Activated T-helper 9 cell treated with anti-CD3 and anti-CD28 coated beads, Interleukin-2, amount 50 U/mL, for 16 hours (primary cell): ENCODE results near the gene MYLK4.

ENCODE experiments used
- DNase-seq: peaks from one replicate; pipeline ENCODE4 v3.0.0-alpha.2; 2020; ENCODE audit warnings: low read depth

MYLK4 gene

GRCh38 chr6:2733324-2733723 lies 17.4 kb downstream of the MYLK4 start:
- no peak for DNase-seq

DNA sequence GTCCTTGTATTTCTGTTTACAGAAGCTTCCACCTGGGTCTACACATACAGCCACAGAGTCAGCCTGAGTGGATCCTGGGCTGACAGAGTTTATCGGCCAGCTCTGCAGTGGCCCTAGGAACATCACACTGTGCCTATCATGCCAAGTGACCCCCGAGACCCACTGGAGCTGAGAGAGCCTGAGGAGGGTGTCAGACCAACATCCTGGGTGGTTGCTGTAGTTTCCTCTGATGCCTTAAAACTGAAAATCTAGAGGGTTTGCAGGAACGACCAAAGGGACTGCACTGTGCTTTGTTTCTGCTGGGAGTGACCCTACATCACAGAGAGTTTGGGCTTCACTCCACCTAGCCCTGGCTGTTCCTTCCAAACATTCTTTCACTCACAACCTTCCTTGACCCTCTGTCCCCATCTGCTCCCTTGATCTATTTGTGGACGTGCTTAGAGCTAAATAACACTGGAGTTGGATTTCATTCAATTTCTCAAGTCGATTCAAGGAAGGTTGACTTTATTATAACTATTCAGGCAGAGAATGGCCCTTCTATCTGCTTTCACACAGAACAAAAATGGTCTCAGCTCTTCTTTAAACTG lies 18.1 kb downstream of the MYLK4 start:
- DNase-seq, result no peak

DNA sequence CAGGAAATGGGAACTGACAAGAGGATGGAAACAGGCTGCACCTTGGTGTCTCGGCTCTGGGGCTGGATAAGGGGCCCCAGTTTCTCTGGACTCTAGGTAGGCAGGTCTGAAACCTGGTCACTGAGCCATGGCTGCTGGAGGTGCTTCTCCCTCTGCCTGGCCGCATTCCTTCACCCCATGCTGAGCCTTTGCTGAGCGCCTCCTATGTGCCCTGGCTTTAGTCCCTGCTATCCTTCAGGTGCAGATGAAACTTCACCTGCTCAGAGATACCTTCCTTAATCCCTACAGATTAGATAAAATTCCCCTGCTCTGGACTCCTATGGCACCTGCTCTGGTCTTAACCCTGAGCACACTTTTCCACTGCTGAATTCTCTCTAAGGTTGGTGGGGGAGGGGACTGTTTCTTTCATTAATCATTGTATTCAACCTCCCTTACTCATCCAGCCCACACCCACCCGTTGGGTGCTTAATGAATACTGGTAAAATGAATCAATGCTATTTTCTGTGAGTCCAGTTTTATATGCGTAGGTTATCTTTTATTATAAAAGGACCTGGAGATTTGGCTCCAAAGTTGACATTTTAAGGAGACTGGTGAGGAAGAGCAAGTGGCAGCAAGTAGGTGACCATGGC lies 19.3 kb downstream of the MYLK4 start:
- no peak for DNase-seq

DNA sequence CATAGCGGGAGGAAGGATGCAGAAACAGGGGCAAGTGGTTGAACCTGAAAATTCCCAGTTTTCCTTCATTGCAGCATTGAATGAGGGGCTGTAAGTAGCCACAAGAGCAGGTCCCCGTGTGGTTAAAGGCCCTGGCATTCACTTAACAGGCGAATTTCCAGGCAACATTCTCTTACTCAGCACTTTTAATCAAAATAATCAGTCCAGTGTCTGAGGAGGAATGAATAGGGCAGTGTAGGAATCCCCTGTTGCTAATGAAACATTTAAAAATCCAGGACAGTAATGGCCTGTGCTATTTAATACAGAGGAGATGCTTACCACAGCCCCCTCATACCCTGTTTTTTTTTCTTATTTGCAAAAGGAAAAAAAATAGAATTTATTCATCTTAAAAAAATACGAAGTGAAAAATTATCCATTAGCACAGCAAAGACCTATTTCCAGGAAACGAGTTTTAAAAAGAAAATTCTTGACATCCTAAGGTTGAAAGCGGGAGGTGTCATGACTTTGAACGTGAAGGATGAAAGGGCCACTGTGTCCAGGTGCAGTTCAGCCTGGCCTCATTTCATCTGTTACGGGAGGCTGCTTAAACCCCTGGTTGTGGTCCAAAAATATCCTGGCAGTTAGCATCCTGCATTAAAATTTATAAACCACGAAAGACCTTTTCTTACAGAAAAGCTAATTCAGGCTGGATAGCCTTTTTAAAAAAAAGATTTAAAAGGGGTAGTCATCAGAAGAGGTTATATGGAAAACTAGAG lies 20.2 kb downstream of the MYLK4 start:
- DNase-seq, result no peak

GRCh38 chr6:2729921-2730320 lies 20.8 kb downstream of the MYLK4 start:
- no peak for DNase-seq

GRCh38 chr6:2725999-2726567 lies 24.6 kb downstream of the MYLK4 start:
- no peak for DNase-seq

GRCh38 chr6:2725364-2725988 lies 25.2 kb downstream of the MYLK4 start:
- DNase-seq, result no peak

- DNase-seq, result no peak
These were observed 29.5 kb downstream of the MYLK4 start for GRCh38 chr6:2721219-2721618.

DNA sequence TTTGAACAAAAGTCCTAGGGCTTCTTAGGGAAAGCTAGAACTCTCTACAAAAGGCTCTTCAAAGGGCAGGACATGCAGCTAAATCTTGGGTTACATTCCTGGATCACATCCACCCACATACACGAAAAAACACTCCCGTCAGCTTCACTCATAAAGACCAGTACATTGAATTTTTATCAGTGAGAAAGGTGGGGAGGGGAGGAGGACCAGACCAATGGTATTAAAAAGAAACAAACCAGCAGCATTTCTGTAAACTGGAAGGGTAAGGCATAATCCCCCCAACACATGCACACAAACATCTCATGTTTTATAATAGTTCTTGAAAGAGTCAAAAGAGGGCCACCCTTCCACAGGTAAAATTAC lies 31.6 kb downstream of the MYLK4 start:
- no peak for DNase-seq

GRCh38 chr6:2718334-2719092 lies 32.2 kb downstream of the MYLK4 start:
- DNase-seq, result no peak

DNA sequence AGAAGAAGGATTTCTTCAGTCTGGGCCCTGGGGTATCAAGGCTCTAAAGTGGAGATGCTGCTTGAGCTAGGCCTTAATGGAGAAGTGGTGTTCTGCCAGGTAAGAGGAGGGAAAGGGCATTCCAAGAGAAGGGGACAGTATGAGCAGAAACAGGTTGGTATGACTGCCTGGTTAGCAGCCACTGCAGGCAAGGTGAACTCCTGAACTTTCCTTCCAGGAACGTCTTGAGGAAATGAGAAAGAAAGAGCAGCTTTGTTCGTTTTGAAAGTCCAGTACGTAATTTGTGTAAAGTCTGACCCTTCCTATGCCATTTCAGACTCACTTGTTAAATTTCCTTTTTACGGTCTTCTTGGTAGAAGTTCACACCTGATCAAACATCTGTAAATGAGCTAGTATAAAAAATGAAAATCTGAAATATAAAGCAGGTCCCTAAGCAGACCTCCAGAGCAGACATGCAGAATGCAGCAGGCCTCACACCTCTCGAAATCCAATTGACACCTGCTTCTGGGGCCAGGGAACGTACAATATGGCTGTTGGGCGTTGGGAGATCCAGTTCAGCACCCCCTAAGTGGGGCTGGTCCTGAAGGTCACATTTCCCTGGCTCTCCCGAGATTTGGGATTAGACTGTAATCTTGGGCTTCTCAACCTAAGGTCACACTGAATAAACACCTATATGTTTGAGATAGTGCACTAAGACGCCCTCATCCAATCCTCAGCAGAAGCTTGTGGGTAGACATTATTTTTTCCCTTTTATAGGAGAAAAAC lies 33.6 kb downstream of the MYLK4 start:
- no peak for DNase-seq

- no peak for DNase-seq
These were observed 35.0 kb downstream of the MYLK4 start for GRCh38 chr6:2715737-2716136.

GRCh38 chr6:2714111-2714895 lies 36.4 kb downstream of the MYLK4 start:
- no peak for DNase-seq

GRCh38 chr6:2713473-2714110 lies 37.1 kb downstream of the MYLK4 start:
- DNase-seq, result no peak

DNA sequence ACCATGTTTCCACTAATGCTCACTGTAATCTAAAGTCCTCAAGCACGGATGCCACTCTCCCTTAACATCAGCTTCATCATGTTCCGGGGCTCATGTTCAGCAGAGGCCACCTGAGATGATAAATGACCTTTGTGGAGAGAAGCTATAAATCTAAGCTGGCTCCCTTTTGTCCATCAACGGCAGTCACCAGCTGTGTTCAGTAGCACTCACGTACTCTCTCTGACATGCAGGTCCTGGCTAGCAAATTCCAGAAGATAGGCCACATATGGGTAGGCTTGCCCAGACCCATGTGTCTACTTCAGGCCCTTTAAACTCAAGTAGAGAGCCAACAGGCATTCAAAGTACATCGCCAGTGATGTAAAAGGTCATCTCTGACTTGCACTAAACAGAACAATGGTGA lies 38.6 kb downstream of the MYLK4 start:
- no peak for DNase-seq

DNA sequence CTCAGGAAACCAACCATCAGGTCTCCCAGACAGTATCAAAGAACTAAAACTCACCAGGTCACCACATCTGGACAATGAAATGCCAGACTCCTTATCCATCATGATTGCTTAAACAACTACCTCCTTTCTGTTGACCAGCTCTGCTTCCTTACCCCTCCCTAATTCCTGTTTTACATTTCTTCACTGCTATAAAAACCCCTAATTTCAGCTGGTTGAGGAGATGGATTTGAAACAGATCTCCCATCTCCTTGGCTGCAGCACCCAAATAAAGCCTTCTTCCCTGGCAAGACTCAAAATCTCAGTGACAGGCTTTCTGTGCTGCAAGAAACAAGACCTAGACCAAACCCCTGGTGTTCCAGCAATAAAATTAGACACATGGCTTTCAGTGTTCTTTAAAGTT lies 40.3 kb downstream of the MYLK4 start:
- no peak for DNase-seq

GRCh38 chr6:2708456-2708855 lies 42.3 kb downstream of the MYLK4 start:
- DNase-seq, result no peak

DNA sequence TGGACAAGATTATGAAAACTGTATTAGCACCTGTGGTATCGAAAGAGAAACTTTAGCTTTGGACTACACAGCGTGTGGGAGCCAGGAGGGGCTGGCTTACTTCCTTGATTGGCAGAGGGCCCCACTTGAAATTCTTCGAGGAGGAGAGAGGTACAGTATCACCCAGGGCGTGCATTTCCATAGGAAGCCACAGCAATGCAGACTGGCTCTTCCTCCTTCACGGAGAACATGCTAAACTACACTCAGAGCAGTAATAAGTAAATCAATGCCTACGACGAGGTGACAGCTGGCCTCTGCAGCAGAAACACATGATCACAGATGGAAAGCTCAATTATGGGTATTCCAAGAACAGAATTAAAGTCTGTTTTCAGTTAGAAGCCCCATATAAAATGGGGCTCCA lies 44.2 kb downstream of the MYLK4 start:
- no peak for DNase-seq

- DNase-seq, result no peak
These were observed 45.5 kb downstream of the MYLK4 start for GRCh38 chr6:2705256-2705655.

- DNase-seq, result no peak
These were observed 53.4 kb downstream of the MYLK4 start for GRCh38 chr6:2697291-2697690.
